GM18861 (cell line): ENCODE measurements around the gene COL12A1.
"Not testable (repeated sequence)": the region's sequence is repeated elsewhere in the genome, so short reads cannot be mapped to it uniquely, and the experiment has no call there.

Experiments used
- ATAC-seq: cut with Tn5 transposase; IDR thresholded peaks from one replicate; pipeline ENCODE4 v1.9.1; 2021; ENCODE audit not compliant: unreplicated experiment

COL12A1 gene

GRCh38 chr6:75213112-75213511, 7.3 kb upstream of the COL12A1 start:
- ATAC-seq: no peak

DNA sequence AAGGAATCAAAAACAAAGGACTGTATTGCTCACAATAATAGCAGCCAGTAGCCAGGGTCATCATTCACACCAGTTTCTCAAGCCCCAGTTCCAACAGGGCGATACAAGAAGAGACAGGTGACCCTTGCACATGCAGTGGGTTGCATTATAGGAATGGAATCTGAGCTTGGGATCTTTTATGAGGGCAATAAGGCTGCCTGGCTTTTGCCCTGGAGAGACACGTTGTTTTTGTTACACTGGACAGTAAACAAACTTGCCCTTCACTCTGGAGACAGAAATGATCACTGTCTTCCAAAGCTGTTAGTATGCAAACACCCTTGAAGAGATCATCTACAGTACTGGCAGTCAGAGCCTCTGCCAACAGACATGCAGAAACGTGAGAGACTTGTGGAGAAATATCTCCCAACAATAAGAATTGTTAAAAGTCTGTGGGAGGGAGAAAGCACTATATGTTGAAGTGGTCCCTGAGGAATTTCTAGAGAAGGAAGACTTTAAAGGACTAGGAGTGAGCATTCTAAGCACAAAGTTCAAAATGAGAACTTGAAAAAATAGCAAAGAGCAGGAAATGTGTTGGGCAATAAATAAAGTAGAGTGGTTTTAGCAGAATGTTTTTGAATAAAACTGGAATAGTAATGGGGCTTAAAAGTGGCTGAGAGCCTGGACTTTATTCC, 6.2 kb upstream of the COL12A1 start:
- no peak for ATAC-seq

DNA sequence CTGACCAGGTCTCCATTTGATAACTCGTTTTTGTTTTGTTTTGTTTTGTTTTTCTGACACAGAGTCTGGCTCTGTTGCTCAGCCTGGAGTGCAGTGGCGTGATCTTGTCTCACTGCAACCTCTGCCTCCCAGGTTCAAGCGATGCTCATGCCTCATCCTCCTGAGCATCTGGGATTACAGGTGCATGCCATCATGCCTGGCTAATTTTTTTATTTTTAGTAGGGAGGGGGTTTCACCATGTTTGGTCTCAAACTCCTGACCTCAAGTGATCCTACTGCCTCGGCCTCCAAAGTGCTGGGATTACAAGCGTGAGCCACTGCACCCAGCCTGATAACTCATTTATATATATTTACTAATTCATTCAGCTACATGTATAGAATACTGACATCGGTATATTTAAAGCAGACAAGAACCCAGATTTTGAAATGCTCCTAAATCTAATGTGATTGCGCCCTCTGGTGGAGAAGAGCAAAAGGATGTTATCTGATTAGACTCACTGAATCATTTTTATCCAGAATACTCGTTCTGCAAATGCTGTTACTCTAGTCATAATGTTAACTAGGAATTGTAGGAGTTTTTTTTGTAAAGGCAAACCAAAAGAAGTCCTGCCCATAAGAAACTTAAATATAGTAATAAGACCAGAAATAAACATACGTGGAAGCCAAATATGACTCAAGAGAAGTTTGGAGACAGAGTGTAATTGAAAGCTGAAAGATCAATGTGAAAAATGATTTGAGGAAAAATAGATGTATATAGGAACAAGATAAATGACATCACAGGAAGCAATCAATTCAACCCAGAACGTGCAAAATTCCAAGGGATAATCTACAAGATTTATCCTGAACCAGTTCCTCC, 5.3 kb upstream of the COL12A1 start:
- ATAC-seq: no peak

- no peak for ATAC-seq
These were observed 3.4 kb upstream of the COL12A1 start for GRCh38 chr6:75209184-75209723.

DNA sequence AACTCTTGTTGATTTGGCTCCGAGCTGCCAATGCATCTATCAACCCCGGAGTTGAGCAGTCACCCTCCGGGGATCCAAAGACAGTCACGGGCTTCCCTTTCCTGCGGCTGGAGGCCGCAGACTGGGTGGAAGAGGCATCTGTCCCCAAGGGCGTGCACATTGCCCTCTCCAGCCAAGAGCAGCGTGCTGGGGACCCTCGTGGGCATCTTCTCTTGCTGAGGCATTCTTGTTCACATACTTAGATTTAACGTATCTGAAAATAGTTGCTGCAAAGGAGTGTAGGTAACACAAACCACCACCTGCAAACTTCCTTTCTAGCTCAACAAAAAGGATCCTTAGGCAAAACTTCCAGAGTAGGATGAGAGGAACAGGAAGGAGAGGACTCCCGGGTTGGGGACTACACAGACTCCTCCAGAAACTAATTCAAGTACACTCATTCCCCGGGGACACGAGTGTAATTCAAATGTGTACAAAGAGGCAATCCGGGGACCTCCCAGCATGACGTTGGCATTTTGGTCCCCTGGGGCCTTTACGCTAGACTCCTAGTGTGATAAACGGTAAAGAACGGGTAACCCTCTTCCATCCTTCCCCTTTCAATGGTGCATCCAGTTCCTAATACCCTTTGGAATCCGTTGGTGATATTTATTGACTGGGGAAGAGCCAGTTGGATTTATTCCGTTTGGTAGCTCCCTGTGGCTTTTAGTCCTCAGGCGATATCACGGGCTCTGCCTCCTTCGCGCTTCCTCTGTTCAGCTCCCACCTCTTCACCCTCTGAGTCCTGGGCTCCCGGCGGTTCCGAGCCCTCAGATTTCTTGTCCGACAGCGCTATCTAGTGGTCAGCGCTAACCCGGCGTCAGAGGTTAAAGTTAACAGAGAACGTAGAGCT, 2.7 kb upstream of the COL12A1 start:
- peak; percentile 67 for ATAC-seq

GRCh38 chr6:75206576-75207342, 906 bp upstream of the COL12A1 start:
- no peak for ATAC-seq

- no peak for ATAC-seq
These were observed 686 bp downstream of the COL12A1 start for GRCh38 chr6:75204959-75205775.

- no peak for ATAC-seq
These were observed 1.5 kb downstream of the COL12A1 start for GRCh38 chr6:75204217-75204958.

DNA sequence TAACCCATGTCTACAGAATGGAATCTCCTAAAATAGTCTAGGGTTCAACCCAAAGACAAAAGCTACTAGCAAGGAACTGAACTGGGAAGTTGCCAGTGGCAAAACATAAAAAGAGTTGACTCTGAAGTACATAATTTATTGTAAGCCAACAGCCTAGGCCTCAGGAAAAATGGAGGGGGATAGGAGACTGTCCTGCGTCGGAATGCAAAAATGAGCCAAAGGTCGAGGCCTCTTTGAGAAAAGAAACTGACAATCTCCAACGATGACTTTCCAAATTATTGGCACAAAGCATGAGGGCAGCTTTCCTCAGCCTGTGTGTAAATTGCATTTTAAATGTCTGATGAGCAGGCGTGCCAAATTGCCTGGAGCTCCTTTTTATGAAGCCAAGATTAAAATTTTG, 2.1 kb downstream of the COL12A1 start:
- ATAC-seq: no peak

GRCh38 chr6:75202676-75203131, 3.1 kb downstream of the COL12A1 start:
- no peak for ATAC-seq

DNA sequence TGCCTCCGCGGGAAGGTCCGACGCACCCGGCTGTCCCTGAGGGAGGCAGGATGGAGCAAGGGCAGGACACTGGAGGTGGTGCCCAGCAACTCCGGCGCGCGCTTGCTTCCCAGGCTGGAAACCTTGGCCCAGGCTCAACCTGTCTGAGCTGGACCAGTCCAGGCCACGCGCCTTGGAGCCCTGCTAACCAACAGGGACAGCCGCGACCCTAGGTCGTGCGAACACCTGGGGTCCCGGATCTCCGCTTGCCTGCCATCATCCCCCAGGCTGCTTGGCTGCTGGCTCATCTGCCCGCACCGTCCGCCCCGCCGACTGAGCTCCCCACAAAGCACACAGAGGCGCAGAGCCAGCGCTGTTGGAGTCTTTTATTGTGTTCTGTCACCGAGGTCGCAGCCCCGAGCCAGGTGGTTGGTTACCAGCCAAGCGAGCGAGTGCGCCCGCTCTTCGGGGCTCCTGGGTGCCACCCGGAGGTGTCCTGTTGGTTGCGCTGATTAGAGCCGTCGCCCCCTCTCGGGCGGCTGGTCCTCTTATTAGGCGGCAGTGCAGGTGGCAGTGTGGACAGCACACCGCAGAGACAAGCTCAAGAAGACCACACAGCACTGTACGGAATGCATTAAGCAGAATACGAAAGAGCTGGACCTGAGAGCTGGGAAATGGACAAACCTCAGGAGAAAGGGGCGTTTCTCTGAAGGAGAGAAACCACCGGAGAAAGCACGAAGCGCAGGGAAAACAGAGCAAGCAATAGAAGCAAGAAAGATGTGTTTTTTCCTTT, 3.8 kb downstream of the COL12A1 start:
- no peak for ATAC-seq

GRCh38 chr6:75201021-75201420, 4.8 kb downstream of the COL12A1 start:
- no peak for ATAC-seq

DNA sequence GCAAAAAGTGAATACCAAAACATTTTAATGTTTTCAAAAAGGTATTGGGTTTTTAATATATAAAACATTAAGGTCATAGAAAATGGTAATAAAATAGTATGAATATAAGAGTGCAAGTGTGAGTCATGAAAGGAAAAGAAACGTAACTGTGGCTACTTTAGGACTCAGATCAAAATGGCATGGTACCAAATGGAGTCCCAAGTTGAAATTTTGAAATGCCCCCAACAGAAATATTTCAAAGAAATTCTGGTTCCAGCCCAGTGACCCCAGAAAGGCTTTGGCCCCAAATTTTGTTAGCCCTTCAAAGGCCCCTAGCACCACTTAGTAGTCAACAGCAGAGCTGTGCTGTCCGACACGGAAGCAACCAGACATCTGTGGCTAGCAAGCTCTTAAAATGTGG, 6.0 kb downstream of the COL12A1 start:
- no peak for ATAC-seq

DNA sequence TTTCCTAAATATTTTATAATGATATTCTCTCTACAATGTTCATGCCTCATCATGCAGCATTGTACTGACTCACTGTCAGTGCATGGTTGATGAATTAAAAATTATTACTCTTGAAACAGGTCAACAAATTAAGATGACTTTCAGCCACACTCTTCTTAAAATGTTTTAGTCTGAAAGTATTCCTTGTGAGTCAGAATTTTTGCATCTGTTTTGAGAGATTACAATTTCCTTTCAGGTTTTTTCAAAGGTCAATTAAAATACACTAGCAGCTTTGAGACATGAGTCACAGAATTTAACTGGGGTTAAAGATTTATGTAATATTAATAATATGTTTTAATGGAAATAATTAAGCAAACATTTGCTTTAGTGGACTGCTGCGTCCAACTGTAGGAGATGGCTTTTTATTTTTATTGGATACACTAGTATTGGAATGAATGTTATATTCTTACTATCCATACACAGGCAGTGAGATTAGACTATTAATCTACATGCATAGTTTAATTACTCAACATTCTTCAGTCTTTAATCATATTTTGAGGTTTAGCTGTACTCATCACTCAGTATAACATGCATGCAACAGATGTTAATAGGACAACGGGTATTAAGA, 9.7 kb downstream of the COL12A1 start:
- ATAC-seq: no peak

- ATAC-seq: no peak
These were observed 17.5 kb downstream of the COL12A1 start for GRCh38 chr6:75188221-75188925.

GRCh38 chr6:75186581-75186980, 19.3 kb downstream of the COL12A1 start:
- not testable (repeated sequence) for ATAC-seq

GRCh38 chr6:75183099-75183541, 22.7 kb downstream of the COL12A1 start:
- ATAC-seq: no peak
